ENCODE measurements around the gene ATP2A2.

ATP2A2 gene

GRCh38 chr12:110287986-110288385, 6.9 kb downstream of the ATP2A2 start:
- H2BK15ac ChIP-seq (ENCODE audit: low read length), result no peak overlapping the region
- H2BK12ac ChIP-seq (ENCODE audit: low read length), result no peak overlapping the region
- no peak overlapping the region for H2AFZ ChIP-seq (ENCODE audit: low read length)
- no peak overlapping the region for H3K18ac ChIP-seq (ENCODE audit: low read length)
- H3K9me3 ChIP-seq (replicated peaks in 1 of 2; ENCODE audit: control insufficient read depth in 2 of 2, insufficient read depth in 1 of 2, low read depth in 1 of 2, low read length in 2 of 2), result no peaks in the 10 kb centered on the region
- H3K4me3 ChIP-seq (ENCODE audit: low read length in 2 of 2), result no peak overlapping the region
- H3K4ac ChIP-seq (ENCODE audit: low read length), result no peak overlapping the region
- no CpG with 5 or more reads among the region's 3 CpGs for WGBS, 2 donors (ENCODE audit: extremely low coverage in 2 of 2, insufficient read length in 2 of 2, insufficient replicate concordance in 1 of 2)
- H4K8ac ChIP-seq (ENCODE audit: low read depth, low read length), result no peak overlapping the region
- no peaks in the 10 kb centered on the region for H3K27me3 ChIP-seq (ENCODE audit: control insufficient read depth in 3 of 3, insufficient read depth in 3 of 3, low read depth in 1 of 3, low read length in 3 of 3)
- no peak overlapping the region for H2BK5ac ChIP-seq (ENCODE audit: low read length)
- no peak overlapping the region for H3K9ac ChIP-seq (ENCODE audit: low read depth, low read length, poor library complexity)
- no peak overlapping the region for H3K27ac ChIP-seq (replicated peaks; ENCODE audit: low read length)
- no peak for DNase-seq (ENCODE audit: low spot score)
- H3K4me2 ChIP-seq (ENCODE audit: insufficient read depth, low read length, poor library complexity, severe bottlenecking), result no peak overlapping the region
- H4K91ac ChIP-seq (ENCODE audit: low read depth, low read length, poor library complexity), result no peak overlapping the region
- no peak overlapping the region for H2BK120ac ChIP-seq (ENCODE audit: low read depth, low read length)
- H3K79me1 ChIP-seq (ENCODE audit: low read depth, low read length), result no peaks in the 10 kb centered on the region
- H3K14ac ChIP-seq (ENCODE audit: low read length), result no peak overlapping the region
- H2AK5ac ChIP-seq (ENCODE audit: low read depth, low read length), result no peak overlapping the region
- no peak overlapping the region for H3K23ac ChIP-seq (ENCODE audit: low read depth, low read length, poor library complexity)
- peaks cover 1 to 5% of the 10 kb centered on the region in 2 donors for H3K4me1 ChIP-seq (ENCODE audit: control insufficient read depth in 2 of 2, insufficient read depth in 1 of 2, low read depth in 1 of 2, low read length in 2 of 2)
- H3K36me3 ChIP-seq (replicated peaks in 1 of 2; ENCODE audit: control insufficient read depth in 2 of 2, insufficient read depth in 2 of 2, low read length in 2 of 2), result peaks cover 21 to 97% of the 10 kb centered on the region in 2 donors

GRCh38 chr12:110289044-110289710, 8.1 kb downstream of the ATP2A2 start:
- Histone ChIP-seq H4K91ac (ENCODE audit: low read depth, low read length, poor library complexity) (no peak overlapping the region), H3K79me1 (ENCODE audit: low read depth, low read length) (no peaks in the 10 kb centered on the region), H2BK120ac (ENCODE audit: low read depth, low read length) (no peak overlapping the region), H3K27ac (replicated peaks; ENCODE audit: low read length) (no peak overlapping the region), H2BK5ac (ENCODE audit: low read length) (no peak overlapping the region), H2BK12ac (ENCODE audit: low read length) (no peak overlapping the region), H3K4me2 (ENCODE audit: insufficient read depth, low read length, poor library complexity, severe bottlenecking) (no peak overlapping the region), H3K4me3 (ENCODE audit: low read length in 2 of 2) (no peak overlapping the region), H3K23ac (ENCODE audit: low read depth, low read length, poor library complexity) (no peak overlapping the region), H3K27me3 (ENCODE audit: control insufficient read depth in 3 of 3, insufficient read depth in 3 of 3, low read depth in 1 of 3, low read length in 3 of 3) (no peaks in the 10 kb centered on the region), H3K14ac (ENCODE audit: low read length) (no peak overlapping the region), H3K9ac (ENCODE audit: low read depth, low read length, poor library complexity) (no peak overlapping the region), H4K8ac (ENCODE audit: low read depth, low read length) (no peak overlapping the region), H3K36me3 (replicated peaks in 1 of 2; ENCODE audit: control insufficient read depth in 2 of 2, insufficient read depth in 2 of 2, low read length in 2 of 2) (peaks cover 21 to 96% of the 10 kb centered on the region in 2 donors), H2AK5ac (ENCODE audit: low read depth, low read length) (no peak overlapping the region), H2AFZ (ENCODE audit: low read length) (no peak overlapping the region), H3K4ac (ENCODE audit: low read length) (no peak overlapping the region), H3K9me3 (replicated peaks in 1 of 2; ENCODE audit: control insufficient read depth in 2 of 2, insufficient read depth in 1 of 2, low read depth in 1 of 2, low read length in 2 of 2) (no peaks in the 10 kb centered on the region), H2BK15ac (ENCODE audit: low read length) (no peak overlapping the region), H3K4me1 (ENCODE audit: control insufficient read depth in 2 of 2, insufficient read depth in 1 of 2, low read depth in 1 of 2, low read length in 2 of 2) (peaks cover 0 to 3% of the 10 kb centered on the region in 2 donors), H3K18ac (ENCODE audit: low read length) (no peak overlapping the region)
- WGBS, 2 donors (ENCODE audit: extremely low coverage in 2 of 2, insufficient read length in 2 of 2, insufficient replicate concordance in 1 of 2), result no CpG with 5 or more reads among the region's 3 CpGs
- DNase-seq (ENCODE audit: low spot score), result no peak

- H2BK5ac ChIP-seq (ENCODE audit: low read length), result no peak overlapping the region
- no peak overlapping the region for H3K4me2 ChIP-seq (ENCODE audit: insufficient read depth, low read length, poor library complexity, severe bottlenecking)
- H2AFZ ChIP-seq (ENCODE audit: low read length), result no peak overlapping the region
- no peak overlapping the region for H3K18ac ChIP-seq (ENCODE audit: low read length)
- H3K79me1 ChIP-seq (ENCODE audit: low read depth, low read length), result no peaks in the 10 kb centered on the region
- H3K9me3 ChIP-seq (replicated peaks in 1 of 2; ENCODE audit: control insufficient read depth in 2 of 2, insufficient read depth in 1 of 2, low read depth in 1 of 2, low read length in 2 of 2), result no peaks in the 10 kb centered on the region
- H3K9ac ChIP-seq (ENCODE audit: low read depth, low read length, poor library complexity), result no peak overlapping the region
- H2BK12ac ChIP-seq (ENCODE audit: low read length), result no peak overlapping the region
- no peak overlapping the region for H3K4me3 ChIP-seq (ENCODE audit: low read length in 2 of 2)
- H4K91ac ChIP-seq (ENCODE audit: low read depth, low read length, poor library complexity), result no peak overlapping the region
- no peaks in the 10 kb centered on the region for H3K27me3 ChIP-seq (ENCODE audit: control insufficient read depth in 3 of 3, insufficient read depth in 3 of 3, low read depth in 1 of 3, low read length in 3 of 3)
- H3K4ac ChIP-seq (ENCODE audit: low read length), result no peak overlapping the region
- H3K14ac ChIP-seq (ENCODE audit: low read length), result no peak overlapping the region
- no peak overlapping the region for H4K8ac ChIP-seq (ENCODE audit: low read depth, low read length)
- peaks cover 21 to 96% of the 10 kb centered on the region in 2 donors for H3K36me3 ChIP-seq (replicated peaks in 1 of 2; ENCODE audit: control insufficient read depth in 2 of 2, insufficient read depth in 2 of 2, low read length in 2 of 2)
- WGBS, 2 donors (ENCODE audit: extremely low coverage in 2 of 2, insufficient read length in 2 of 2, insufficient replicate concordance in 1 of 2), result no CpG with 5 or more reads among the region's 2 CpGs
- no peak overlapping the region for H3K27ac ChIP-seq (replicated peaks; ENCODE audit: low read length)
- H2BK15ac ChIP-seq (ENCODE audit: low read length), result no peak overlapping the region
- DNase-seq (ENCODE audit: low spot score), result no peak
- H3K23ac ChIP-seq (ENCODE audit: low read depth, low read length, poor library complexity), result no peak overlapping the region
- H2BK120ac ChIP-seq (ENCODE audit: low read depth, low read length), result no peak overlapping the region
- no peak overlapping the region for H2AK5ac ChIP-seq (ENCODE audit: low read depth, low read length)
- peaks cover 0 to 2% of the 10 kb centered on the region in 2 donors for H3K4me1 ChIP-seq (ENCODE audit: control insufficient read depth in 2 of 2, insufficient read depth in 1 of 2, low read depth in 1 of 2, low read length in 2 of 2)
These were observed 8.6 kb downstream of the ATP2A2 start for GRCh38 chr12:110289711-110290078.

GRCh38 chr12:110301065-110301806, 20.2 kb downstream of the ATP2A2 start:
- DNase-seq (ENCODE audit: low spot score), result no peak
- H2BK15ac ChIP-seq (ENCODE audit: low read length), result no peak overlapping the region

More at GRCh38 chr12:110301065-110301806, 20.2 kb downstream of the ATP2A2 start:
- H3K23ac ChIP-seq (ENCODE audit: low read depth, low read length, poor library complexity), result no peak overlapping the region
- no peak overlapping the region for H3K14ac ChIP-seq (ENCODE audit: low read length)
- H3K4me2 ChIP-seq (ENCODE audit: insufficient read depth, low read length, poor library complexity, severe bottlenecking), result no peak overlapping the region
- H4K8ac ChIP-seq (ENCODE audit: low read depth, low read length), result no peak overlapping the region
- H3K9ac ChIP-seq (ENCODE audit: low read depth, low read length, poor library complexity), result no peak overlapping the region
- H2BK12ac ChIP-seq (ENCODE audit: low read length), result no peak overlapping the region
- peaks cover 28 to 98% of the 10 kb centered on the region in 2 donors for H3K36me3 ChIP-seq (replicated peaks in 1 of 2; ENCODE audit: control insufficient read depth in 2 of 2, insufficient read depth in 2 of 2, low read length in 2 of 2)
- H4K91ac ChIP-seq (ENCODE audit: low read depth, low read length, poor library complexity), result no peak overlapping the region
- no CpG with 5 or more reads among the region's 5 CpGs for WGBS, 2 donors (ENCODE audit: extremely low coverage in 2 of 2, insufficient read length in 2 of 2, insufficient replicate concordance in 1 of 2)
- no peaks in the 10 kb centered on the region for H3K27me3 ChIP-seq (ENCODE audit: control insufficient read depth in 3 of 3, insufficient read depth in 3 of 3, low read depth in 1 of 3, low read length in 3 of 3)
- no peaks in the 10 kb centered on the region for H3K4me1 ChIP-seq (ENCODE audit: control insufficient read depth in 2 of 2, insufficient read depth in 1 of 2, low read depth in 1 of 2, low read length in 2 of 2)
- no peak overlapping the region for H2AFZ ChIP-seq (ENCODE audit: low read length)
- peaks cover 2 to 16% of the 10 kb centered on the region in 2 donors for H3K9me3 ChIP-seq (replicated peaks in 1 of 2; ENCODE audit: control insufficient read depth in 2 of 2, insufficient read depth in 1 of 2, low read depth in 1 of 2, low read length in 2 of 2)
- no peak overlapping the region for H3K4me3 ChIP-seq (ENCODE audit: low read length in 2 of 2)
- H3K79me1 ChIP-seq (ENCODE audit: low read depth, low read length), result peaks cover 6% of the 10 kb centered on the region
- no peak overlapping the region for H2BK5ac ChIP-seq (ENCODE audit: low read length)
- no peak overlapping the region for H2AK5ac ChIP-seq (ENCODE audit: low read depth, low read length)
- H3K18ac ChIP-seq (ENCODE audit: low read length), result no peak overlapping the region
- no peak overlapping the region for H3K27ac ChIP-seq (replicated peaks; ENCODE audit: low read length)
- H3K4ac ChIP-seq (ENCODE audit: low read length), result no peak overlapping the region
- H2BK120ac ChIP-seq (ENCODE audit: low read depth, low read length), result no peak overlapping the region

All from neuronal stem cell (in vitro differentiated cells).